WTC11 (cell line): ENCODE measurements around the gene DHX40.

Experiments used
- TF ChIP-seq, protein P1 (sequence below): fragments of 250-450 bp; sonication (Bioruptor Pico); IDR thresholded peaks from 2 replicates; pipeline ENCODE4 v1.8.0; 2021; ENCODE audit warnings: mild to moderate bottlenecking
- TF ChIP-seq, protein P2 (sequence below): sonication (generic); formaldehyde crosslinking; IDR thresholded peaks from 2 replicates; pipeline ENCODE4 v1.8.0; 2022; ENCODE audit warnings: mild to moderate bottlenecking, missing genetic modification reagents

DNA sequence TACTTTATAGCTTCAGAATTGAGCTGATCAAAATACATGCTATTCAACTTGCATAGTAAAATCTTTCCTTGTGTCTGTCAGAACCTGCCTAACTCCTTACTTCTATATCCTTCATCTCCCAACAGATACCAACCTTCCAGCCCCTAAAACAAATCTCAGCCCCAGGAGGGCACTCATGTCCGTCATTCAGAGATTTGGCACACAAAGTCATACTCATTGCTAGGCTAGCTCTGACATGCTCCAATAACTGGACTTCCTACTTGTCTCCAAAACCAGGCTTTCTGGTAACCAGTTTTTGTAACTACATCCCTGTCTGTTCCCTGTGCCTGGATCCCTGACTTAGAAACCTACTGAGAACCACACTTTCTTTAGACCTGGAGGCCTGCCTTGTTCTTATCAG is 37.5 kb upstream of the DHX40 start:
- TF ChIP-seq, protein P1, sequence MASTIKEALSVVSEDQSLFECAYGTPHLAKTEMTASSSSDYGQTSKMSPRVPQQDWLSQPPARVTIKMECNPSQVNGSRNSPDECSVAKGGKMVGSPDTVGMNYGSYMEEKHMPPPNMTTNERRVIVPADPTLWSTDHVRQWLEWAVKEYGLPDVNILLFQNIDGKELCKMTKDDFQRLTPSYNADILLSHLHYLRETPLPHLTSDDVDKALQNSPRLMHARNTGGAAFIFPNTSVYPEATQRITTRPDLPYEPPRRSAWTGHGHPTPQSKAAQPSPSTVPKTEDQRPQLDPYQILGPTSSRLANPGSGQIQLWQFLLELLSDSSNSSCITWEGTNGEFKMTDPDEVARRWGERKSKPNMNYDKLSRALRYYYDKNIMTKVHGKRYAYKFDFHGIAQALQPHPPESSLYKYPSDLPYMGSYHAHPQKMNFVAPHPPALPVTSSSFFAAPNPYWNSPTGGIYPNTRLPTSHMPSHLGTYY (CRISPR knock-in tag), result no peak
- TF ChIP-seq, protein P2, sequence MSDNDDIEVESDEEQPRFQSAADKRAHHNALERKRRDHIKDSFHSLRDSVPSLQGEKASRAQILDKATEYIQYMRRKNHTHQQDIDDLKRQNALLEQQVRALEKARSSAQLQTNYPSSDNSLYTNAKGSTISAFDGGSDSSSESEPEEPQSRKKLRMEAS, result no peak
